Ectodermal cell (in vitro differentiated cells): ENCODE results near the gene DTYMK.
A peak's percentile ranks its signal among the peaks of the same experiment; 100 is the strongest.

Source experiments
- H3K27ac ChIP-seq: 2 replicates; pipeline ENCODE4 v1.7.0; 2013; ENCODE audit warnings: mild to moderate bottlenecking, low read depth, low read length; ENCODE audit not compliant: insufficient read depth, poor library complexity, severe bottlenecking
- H3K27me3 ChIP-seq: 2 replicates; pipeline ENCODE4 v1.7.0; 2013; ENCODE audit warnings: mild to moderate bottlenecking, low read length; ENCODE audit not compliant: insufficient read depth, control insufficient read depth, poor library complexity, severe bottlenecking
- H3K36me3 ChIP-seq: one replicate; pipeline ENCODE4 v1.7.0; 2013; ENCODE audit warnings: low read length; ENCODE audit not compliant: control insufficient read depth, insufficient read depth
- H3K4me1 ChIP-seq: one replicate; pipeline ENCODE4 v1.7.0; 2013; ENCODE audit warnings: low read length; ENCODE audit not compliant: control insufficient read depth, insufficient read depth
- H3K4me3 ChIP-seq: 2 replicates; pipeline ENCODE4 v1.7.0; 2013; ENCODE audit warnings: low read depth, low read length, control low read depth; ENCODE audit not compliant: insufficient read depth
- H3K9me3 ChIP-seq: 2 replicates; pipeline ENCODE4 v1.7.0; 2013; ENCODE audit warnings: mild to moderate bottlenecking, low read length, moderate library complexity; ENCODE audit not compliant: control insufficient read depth
- WGBS, 2 experiments: methylation state at CpG; one replicate each; pipeline ENCODE4 v1.1.7; 2013; ENCODE audit warnings: missing lambda C conversion rate in 2 of 2; 5-methylcytosine and 5-hydroxymethylcytosine counted together

The DTYMK gene

GRCh38 chr2:241706537-241706936, 19.9 kb upstream of the DTYMK start:
- Histone ChIP-seq H3K27me3 (no peaks in the 10 kb centered on the region), H3K9me3 (no peaks in the 10 kb centered on the region), H3K27ac (no peak overlapping the region), H3K36me3 (peaks cover 45% of the 10 kb centered on the region), H3K4me3 (no peak overlapping the region), H3K4me1 (peaks cover 7% of the 10 kb centered on the region)
- 96 to 97% methylated on average over 5 to 6 of the region's 6 CpGs for WGBS, 2 experiments

GRCh38 chr2:241703032-241703604, 16.5 kb upstream of the DTYMK start:
- Histone ChIP-seq H3K4me1 (peaks cover 7% of the 10 kb centered on the region), H3K9me3 (no peaks in the 10 kb centered on the region), H3K27ac (peak overlapping the region; percentile 81), H3K36me3 (peaks cover 23% of the 10 kb centered on the region), H3K27me3 (no peaks in the 10 kb centered on the region), H3K4me3 (peak overlapping the region; percentile 73)
- WGBS, 2 experiments = 54 to 56% methylated on average over 11 of the region's 11 CpGs

GRCh38 chr2:241702155-241703031, 15.8 kb upstream of the DTYMK start:
- Histone ChIP-seq H3K9me3 (no peaks in the 10 kb centered on the region), H3K27me3 (no peaks in the 10 kb centered on the region), H3K27ac (peak overlapping the region; percentile 97), H3K4me1 (peaks cover 7% of the 10 kb centered on the region), H3K4me3 (peak overlapping the region; percentile 73), H3K36me3 (peaks cover 16% of the 10 kb centered on the region)
- 1% methylated on average over 98 of the region's 98 CpGs for WGBS, 2 experiments

GRCh38 chr2:241701399-241702154, 15.0 kb upstream of the DTYMK start, which contains the start of gene ING5:
TSS of gene ING5 (plus strand) at chr2:241702039. CDS start at chr2:241702066, 27 bp downstream.
- Histone ChIP-seq H3K4me1 (peaks cover 7% of the 10 kb centered on the region), H3K4me3 (peak within 1 kb of the TSS; percentile 73), H3K36me3 (peaks cover 13% of the 10 kb centered on the region), H3K27me3 (no peaks in the 10 kb centered on the region), H3K9me3 (no peaks in the 10 kb centered on the region), H3K27ac (peak within 1 kb of the TSS; percentile 97)
- WGBS, 2 experiments = 0% methylated on average over 96 of the region's 96 CpGs

- H3K27ac ChIP-seq = peak overlapping the region; percentile 97
- H3K27me3 ChIP-seq = no peaks in the 10 kb centered on the region
- H3K4me3 ChIP-seq = peak overlapping the region; percentile 73
- H3K4me1 ChIP-seq = peaks cover 7% of the 10 kb centered on the region
- peaks cover 7% of the 10 kb centered on the region for H3K36me3 ChIP-seq
- no peaks in the 10 kb centered on the region for H3K9me3 ChIP-seq
- 3% methylated on average over 17 of the region's 17 CpGs for WGBS, 2 experiments
Measured at GRCh38 chr2:241701149-241701398, 14.5 kb upstream of the DTYMK start.

GRCh38 chr2:241695651-241696050, 9.0 kb upstream of the DTYMK start:
- no peaks in the 10 kb centered on the region for H3K9me3 ChIP-seq
- H3K4me1 ChIP-seq = no peaks in the 10 kb centered on the region
- no peaks in the 10 kb centered on the region for H3K27me3 ChIP-seq
- H3K36me3 ChIP-seq = peaks cover 4% of the 10 kb centered on the region
- no peak overlapping the region for H3K4me3 ChIP-seq
- no peak overlapping the region for H3K27ac ChIP-seq
- WGBS, 2 experiments = 96 to 97% methylated on average over 4 of the region's 4 CpGs

- WGBS, 2 experiments = 91% methylated on average over 6 of the region's 6 CpGs
- no peak overlapping the region for H3K27ac ChIP-seq
- peaks cover 4% of the 10 kb centered on the region for H3K36me3 ChIP-seq
Measured at GRCh38 chr2:241692448-241692847, 5.8 kb upstream of the DTYMK start.

GRCh38 chr2:241690202-241690717, 3.6 kb upstream of the DTYMK start:
- H3K4me1 ChIP-seq = peaks cover 7% of the 10 kb centered on the region

More at GRCh38 chr2:241692448-241692847, 5.8 kb upstream of the DTYMK start:
- Histone ChIP-seq H3K9me3 (no peaks in the 10 kb centered on the region), H3K27me3 (no peaks in the 10 kb centered on the region), H3K4me3 (no peak overlapping the region), H3K4me1 (peaks cover 7% of the 10 kb centered on the region)

GRCh38 chr2:241689306-241689705, 2.7 kb upstream of the DTYMK start:
- no peak overlapping the region for H3K4me3 ChIP-seq
- no peaks in the 10 kb centered on the region for H3K9me3 ChIP-seq
- H3K36me3 ChIP-seq = peaks cover 5% of the 10 kb centered on the region
- 87 to 88% methylated on average over 10 of the region's 10 CpGs for WGBS, 2 experiments
- peaks cover 7% of the 10 kb centered on the region for H3K4me1 ChIP-seq
- H3K27me3 ChIP-seq = no peaks in the 10 kb centered on the region
- no peak overlapping the region for H3K27ac ChIP-seq

More at GRCh38 chr2:241690202-241690717, 3.6 kb upstream of the DTYMK start:
- no peaks in the 10 kb centered on the region for H3K9me3 ChIP-seq
- H3K27me3 ChIP-seq = no peaks in the 10 kb centered on the region
- no peak overlapping the region for H3K27ac ChIP-seq
- 87 to 91% methylated on average over 6 of the region's 6 CpGs for WGBS, 2 experiments
- peaks cover 4% of the 10 kb centered on the region for H3K36me3 ChIP-seq
- no peak overlapping the region for H3K4me3 ChIP-seq

GRCh38 chr2:241686324-241686649, 328 bp downstream of the DTYMK start:
- Histone ChIP-seq H3K4me3 (peak overlapping the region; percentile 87), H3K27ac (peak overlapping the region; percentile 17), H3K36me3 (peaks cover 10% of the 10 kb centered on the region), H3K9me3 (no peaks in the 10 kb centered on the region), H3K4me1 (peaks cover 7% of the 10 kb centered on the region), H3K27me3 (no peaks in the 10 kb centered on the region)
- WGBS, 2 experiments = 0% methylated on average over 37 of the region's 37 CpGs
